K562 (cell line): ENCODE results near the gene COMMD4. TPM values are rescaled to one million over a fixed set of nuclear protein-coding genes. Genes with fewer than 3 reads are reported as not detected.

Experiments
- CTBP1 ChIP-seq: fragments of 450-650 bp; IDR thresholded peaks from 2 replicates; pipeline ENCODE4 v1.6.1; 2016; ENCODE audit warnings: borderline replicate concordance
- MAFF ChIP-seq: IDR thresholded peaks from 2 replicates; pipeline ENCODE4 v1.6.1; 2012; ENCODE audit warnings: low read length, improper control_type of control experiment
- MTF1 ChIP-seq: fragments of 250-450 bp; sonication (Bioruptor Pico); IDR thresholded peaks from 2 replicates; pipeline ENCODE4 v1.9.0; 2021; ENCODE audit warnings: moderate library complexity, mild to moderate bottlenecking, inconsistent platforms, borderline replicate concordance
- RFX5 ChIP-seq: IDR thresholded peaks from 2 replicates; pipeline ENCODE4 v1.6.1; 2011; ENCODE audit warnings: low read depth, mild to moderate bottlenecking, improper control_type of control experiment, low read length
- ZNF184 ChIP-seq: sonication (generic); formaldehyde crosslinking; IDR thresholded peaks from 2 replicates; pipeline ENCODE4 v1.5.0; 2020; ENCODE audit warnings: missing genetic modification reagents
- ZNF324 ChIP-seq: fragments of 250-450 bp; sonication (Bioruptor Pico); IDR thresholded peaks from 2 replicates; pipeline ENCODE4 v1.4.0; 2020; ENCODE audit warnings: mild to moderate bottlenecking
- ZNF695 ChIP-seq: fragments of 450-650 bp; formaldehyde crosslinking; IDR thresholded peaks from 2 replicates; pipeline ENCODE4 v1.4.0; 2020; ENCODE audit warnings: mild to moderate bottlenecking, moderate library complexity
- polyA plus RNA-seq, 8 experiments: library from polyadenylated mRNA; depleted of rRNA in 4 of 8; stranded (reverse) in 5 of 8; unstranded in 3 of 8; fragments of >200 nt; fragmentation: Nextera tagmentation in 2 of 8; fragmentation: Illumina TruSeq in 1 of 8; extraction: Ambion mirVana in 2 of 8; extraction: Trizol in 1 of 8; gene quantifications; 2 replicates each; pipeline versions ENCODE4 v1.2.1 to v1.2.3, GENCODE V29; 2011 to 2014; ENCODE audit warnings: inconsistent platforms in 1 of 8, missing spikeins in 1 of 8
- total RNA-seq, 7 experiments: library from RNA; depleted of rRNA in 6 of 7; stranded (reverse); fragments of >200 nt in 6 of 7; fragmentation: Illumina TruSeq in 2 of 7; extraction: Trizol in 2 of 7; gene quantifications; 2 replicates each; pipeline versions ENCODE4 v1.2.1 to v1.2.3, GENCODE V29; 2011 to 2021; ENCODE audit warnings: low replicate concordance in 1 of 7
- TF ChIP-seq, protein P1 (sequence below), 2 experiments: fragments of 450-650 bp in 1 of 2; sonication (generic) in 1 of 2; formaldehyde crosslinking in 1 of 2; IDR thresholded peaks; 2 replicates each; pipeline versions ENCODE4 v1.7.1 to v1.9.0; 2016 to 2022; ENCODE audit warnings: inconsistent platforms in 1 of 2, mild to moderate bottlenecking in 1 of 2, missing genetic modification reagents in 1 of 2
- TF ChIP-seq, protein P2 (sequence below): sonication (generic); formaldehyde crosslinking; IDR thresholded peaks from 2 replicates; pipeline ENCODE4 v1.8.0; 2023; ENCODE audit warnings: missing genetic modification reagents, mild to moderate bottlenecking, borderline replicate concordance
- TF ChIP-seq, protein P3 (sequence below): fragments of 450-650 bp; formaldehyde crosslinking; IDR thresholded peaks from 2 replicates; pipeline ENCODE4 v1.4.0; 2020; ENCODE audit warnings: mild to moderate bottlenecking, moderate library complexity
- TF ChIP-seq, protein P4 (sequence below): fragments of 250-450 bp; sonication (Bioruptor Pico); IDR thresholded peaks from 2 replicates; pipeline ENCODE4 v1.8.0; 2021; ENCODE audit warnings: moderate library complexity, mild to moderate bottlenecking, inconsistent platforms

Gene COMMD4
- total and polyA plus RNA-seq, 9 of the 15 experiments (the other 6 are each of a cell fraction or from before 2014, with no cell fraction given), result 20.4 to 140 (median 63.9) TPM

DNA sequence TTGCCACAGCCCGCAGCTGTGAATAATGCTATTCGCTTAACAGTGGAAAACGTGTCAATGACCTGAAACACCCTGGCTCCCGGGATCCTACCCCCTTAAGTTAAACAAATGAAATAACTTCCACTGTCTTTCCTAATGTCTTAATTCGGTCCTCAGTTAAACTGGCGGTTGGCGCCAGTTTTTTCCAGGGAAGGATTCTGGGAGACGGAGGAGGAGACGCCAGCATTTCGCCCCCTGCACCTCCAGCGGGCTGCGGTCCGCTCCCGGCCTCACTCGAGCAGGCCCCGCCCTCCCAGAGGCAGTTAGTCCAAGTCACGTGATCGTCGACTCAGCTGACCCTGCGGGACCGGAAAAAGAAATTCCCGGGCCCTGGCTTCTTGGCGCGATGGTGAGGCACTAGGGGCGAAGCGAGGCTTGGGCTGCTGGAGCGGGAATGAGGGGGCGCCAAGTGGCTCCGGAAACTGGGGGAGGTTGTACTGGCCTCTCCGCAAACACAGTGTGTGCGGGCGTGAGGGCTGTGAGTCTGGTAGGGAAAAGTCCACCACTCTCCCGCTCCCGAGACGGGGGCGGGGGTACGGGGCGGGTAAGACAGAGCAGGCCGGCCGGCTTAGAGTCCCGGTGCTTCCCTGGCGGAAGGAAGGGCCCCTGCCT is at the start of gene COMMD4 (continued):
- no peak for TF ChIP-seq CTBP1
- TF ChIP-seq, protein P1, sequence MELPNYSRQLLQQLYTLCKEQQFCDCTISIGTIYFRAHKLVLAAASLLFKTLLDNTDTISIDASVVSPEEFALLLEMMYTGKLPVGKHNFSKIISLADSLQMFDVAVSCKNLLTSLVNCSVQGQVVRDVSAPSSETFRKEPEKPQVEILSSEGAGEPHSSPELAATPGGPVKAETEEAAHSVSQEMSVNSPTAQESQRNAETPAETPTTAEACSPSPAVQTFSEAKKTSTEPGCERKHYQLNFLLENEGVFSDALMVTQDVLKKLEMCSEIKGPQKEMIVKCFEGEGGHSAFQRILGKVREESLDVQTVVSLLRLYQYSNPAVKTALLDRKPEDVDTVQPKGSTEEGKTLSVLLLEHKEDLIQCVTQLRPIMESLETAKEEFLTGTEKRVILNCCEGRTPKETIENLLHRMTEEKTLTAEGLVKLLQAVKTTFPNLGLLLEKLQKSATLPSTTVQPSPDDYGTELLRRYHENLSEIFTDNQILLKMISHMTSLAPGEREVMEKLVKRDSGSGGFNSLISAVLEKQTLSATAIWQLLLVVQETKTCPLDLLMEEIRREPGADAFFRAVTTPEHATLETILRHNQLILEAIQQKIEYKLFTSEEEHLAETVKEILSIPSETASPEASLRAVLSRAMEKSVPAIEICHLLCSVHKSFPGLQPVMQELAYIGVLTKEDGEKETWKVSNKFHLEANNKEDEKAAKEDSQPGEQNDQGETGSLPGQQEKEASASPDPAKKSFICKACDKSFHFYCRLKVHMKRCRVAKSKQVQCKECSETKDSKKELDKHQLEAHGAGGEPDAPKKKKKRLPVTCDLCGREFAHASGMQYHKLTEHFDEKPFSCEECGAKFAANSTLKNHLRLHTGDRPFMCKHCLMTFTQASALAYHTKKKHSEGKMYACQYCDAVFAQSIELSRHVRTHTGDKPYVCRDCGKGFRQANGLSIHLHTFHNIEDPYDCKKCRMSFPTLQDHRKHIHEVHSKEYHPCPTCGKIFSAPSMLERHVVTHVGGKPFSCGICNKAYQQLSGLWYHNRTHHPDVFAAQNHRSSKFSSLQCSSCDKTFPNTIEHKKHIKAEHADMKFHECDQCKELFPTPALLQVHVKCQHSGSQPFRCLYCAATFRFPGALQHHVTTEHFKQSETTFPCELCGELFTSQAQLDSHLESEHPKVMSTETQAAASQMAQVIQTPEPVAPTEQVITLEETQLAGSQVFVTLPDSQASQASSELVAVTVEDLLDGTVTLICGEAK (IDR thresholded peaks at IDR 0.05), result peak; percentile 71; the same call in 1 of the 2 replicates
- TF ChIP-seq, protein P1 (CRISPR knock-in tag; IDR thresholded peaks at IDR 0.05), result no peak
- TF ChIP-seq MTF1 (CRISPR knock-in tag), result no peak
- TF ChIP-seq, protein P2, sequence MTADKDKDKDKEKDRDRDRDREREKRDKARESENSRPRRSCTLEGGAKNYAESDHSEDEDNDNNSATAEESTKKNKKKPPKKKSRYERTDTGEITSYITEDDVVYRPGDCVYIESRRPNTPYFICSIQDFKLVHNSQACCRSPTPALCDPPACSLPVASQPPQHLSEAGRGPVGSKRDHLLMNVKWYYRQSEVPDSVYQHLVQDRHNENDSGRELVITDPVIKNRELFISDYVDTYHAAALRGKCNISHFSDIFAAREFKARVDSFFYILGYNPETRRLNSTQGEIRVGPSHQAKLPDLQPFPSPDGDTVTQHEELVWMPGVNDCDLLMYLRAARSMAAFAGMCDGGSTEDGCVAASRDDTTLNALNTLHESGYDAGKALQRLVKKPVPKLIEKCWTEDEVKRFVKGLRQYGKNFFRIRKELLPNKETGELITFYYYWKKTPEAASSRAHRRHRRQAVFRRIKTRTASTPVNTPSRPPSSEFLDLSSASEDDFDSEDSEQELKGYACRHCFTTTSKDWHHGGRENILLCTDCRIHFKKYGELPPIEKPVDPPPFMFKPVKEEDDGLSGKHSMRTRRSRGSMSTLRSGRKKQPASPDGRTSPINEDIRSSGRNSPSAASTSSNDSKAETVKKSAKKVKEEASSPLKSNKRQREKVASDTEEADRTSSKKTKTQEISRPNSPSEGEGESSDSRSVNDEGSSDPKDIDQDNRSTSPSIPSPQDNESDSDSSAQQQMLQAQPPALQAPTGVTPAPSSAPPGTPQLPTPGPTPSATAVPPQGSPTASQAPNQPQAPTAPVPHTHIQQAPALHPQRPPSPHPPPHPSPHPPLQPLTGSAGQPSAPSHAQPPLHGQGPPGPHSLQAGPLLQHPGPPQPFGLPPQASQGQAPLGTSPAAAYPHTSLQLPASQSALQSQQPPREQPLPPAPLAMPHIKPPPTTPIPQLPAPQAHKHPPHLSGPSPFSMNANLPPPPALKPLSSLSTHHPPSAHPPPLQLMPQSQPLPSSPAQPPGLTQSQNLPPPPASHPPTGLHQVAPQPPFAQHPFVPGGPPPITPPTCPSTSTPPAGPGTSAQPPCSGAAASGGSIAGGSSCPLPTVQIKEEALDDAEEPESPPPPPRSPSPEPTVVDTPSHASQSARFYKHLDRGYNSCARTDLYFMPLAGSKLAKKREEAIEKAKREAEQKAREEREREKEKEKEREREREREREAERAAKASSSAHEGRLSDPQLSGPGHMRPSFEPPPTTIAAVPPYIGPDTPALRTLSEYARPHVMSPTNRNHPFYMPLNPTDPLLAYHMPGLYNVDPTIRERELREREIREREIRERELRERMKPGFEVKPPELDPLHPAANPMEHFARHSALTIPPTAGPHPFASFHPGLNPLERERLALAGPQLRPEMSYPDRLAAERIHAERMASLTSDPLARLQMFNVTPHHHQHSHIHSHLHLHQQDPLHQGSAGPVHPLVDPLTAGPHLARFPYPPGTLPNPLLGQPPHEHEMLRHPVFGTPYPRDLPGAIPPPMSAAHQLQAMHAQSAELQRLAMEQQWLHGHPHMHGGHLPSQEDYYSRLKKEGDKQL (CRISPR knock-in tag), result no peak
- TF ChIP-seq, protein P3, sequence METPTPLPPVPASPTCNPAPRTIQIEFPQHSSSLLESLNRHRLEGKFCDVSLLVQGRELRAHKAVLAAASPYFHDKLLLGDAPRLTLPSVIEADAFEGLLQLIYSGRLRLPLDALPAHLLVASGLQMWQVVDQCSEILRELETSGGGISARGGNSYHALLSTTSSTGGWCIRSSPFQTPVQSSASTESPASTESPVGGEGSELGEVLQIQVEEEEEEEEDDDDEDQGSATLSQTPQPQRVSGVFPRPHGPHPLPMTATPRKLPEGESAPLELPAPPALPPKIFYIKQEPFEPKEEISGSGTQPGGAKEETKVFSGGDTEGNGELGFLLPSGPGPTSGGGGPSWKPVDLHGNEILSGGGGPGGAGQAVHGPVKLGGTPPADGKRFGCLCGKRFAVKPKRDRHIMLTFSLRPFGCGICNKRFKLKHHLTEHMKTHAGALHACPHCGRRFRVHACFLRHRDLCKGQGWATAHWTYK (CRISPR knock-in tag), result no peak; the same call in 1 of the 2 replicates
- TF ChIP-seq ZNF184 (CRISPR knock-in tag), result no peak
- TF ChIP-seq RFX5, result no peak
- no peak for TF ChIP-seq ZNF324 (CRISPR knock-in tag)
- TF ChIP-seq ZNF695 (CRISPR knock-in tag), result no peak
- TF ChIP-seq, protein P4, sequence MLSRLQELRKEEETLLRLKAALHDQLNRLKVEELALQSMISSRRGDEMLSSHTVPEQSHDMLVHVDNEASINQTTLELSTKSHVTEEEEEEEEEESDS, result no peak
- no peak for TF ChIP-seq MAFF
